ENCODE data around the gene MT4.

Gene MT4

GRCh38 chr16:56558024-56558747 is 6.7 kb upstream of the MT4 start:
- Histone ChIP-seq H3K4me3 (ENCODE audit: low read depth in 1 of 2, low read length in 2 of 2) (no peak overlapping the region), H3K27ac (ENCODE audit: low read depth, low read length) (no peak overlapping the region), H3K36me3 (ENCODE audit: control insufficient read depth in 1 of 2, insufficient read depth in 2 of 2, low read length in 2 of 2) (no peaks in the 10 kb centered on the region), H3K9me3 (ENCODE audit: control insufficient read depth in 1 of 2, low read length in 2 of 2) (no peaks in the 10 kb centered on the region), H3K4me1 (ENCODE audit: control insufficient read depth in 1 of 2, insufficient read depth in 2 of 2, low read length in 2 of 2) (no peaks in the 10 kb centered on the region), H3K9ac (ENCODE audit: low read depth in 1 of 2, low read length in 2 of 2) (no peak overlapping the region), H3K27me3 (ENCODE audit: control insufficient read depth in 1 of 2, insufficient read depth in 2 of 2, low read length in 2 of 2) (no peaks in the 10 kb centered on the region)

- Histone ChIP-seq H3K4me1 (ENCODE audit: control insufficient read depth in 1 of 2, insufficient read depth in 2 of 2, low read length in 2 of 2) (no peaks in the 10 kb centered on the region), H3K4me3 (ENCODE audit: low read depth in 1 of 2, low read length in 2 of 2) (no peak overlapping the region), H3K9me3 (ENCODE audit: control insufficient read depth in 1 of 2, low read length in 2 of 2) (no peaks in the 10 kb centered on the region), H3K27ac (ENCODE audit: low read depth, low read length) (no peak overlapping the region), H3K27me3 (ENCODE audit: control insufficient read depth in 1 of 2, insufficient read depth in 2 of 2, low read length in 2 of 2) (no peaks in the 10 kb centered on the region), H3K9ac (ENCODE audit: low read depth in 1 of 2, low read length in 2 of 2) (no peak overlapping the region), H3K36me3 (ENCODE audit: control insufficient read depth in 1 of 2, insufficient read depth in 2 of 2, low read length in 2 of 2) (no peaks in the 10 kb centered on the region)
Measured at GRCh38 chr16:56559109-56559508, 5.8 kb upstream of the MT4 start.

GRCh38 chr16:56560447-56560846 is 4.4 kb upstream of the MT4 start:
- Histone ChIP-seq H3K9me3 (ENCODE audit: control insufficient read depth in 1 of 2, low read length in 2 of 2) (no peaks in the 10 kb centered on the region), H3K9ac (ENCODE audit: low read depth in 1 of 2, low read length in 2 of 2) (no peak overlapping the region), H3K36me3 (ENCODE audit: control insufficient read depth in 1 of 2, insufficient read depth in 2 of 2, low read length in 2 of 2) (no peaks in the 10 kb centered on the region), H3K4me3 (ENCODE audit: low read depth in 1 of 2, low read length in 2 of 2) (no peak overlapping the region), H3K4me1 (ENCODE audit: control insufficient read depth in 1 of 2, insufficient read depth in 2 of 2, low read length in 2 of 2) (no peaks in the 10 kb centered on the region), H3K27me3 (ENCODE audit: control insufficient read depth in 1 of 2, insufficient read depth in 2 of 2, low read length in 2 of 2) (no peaks in the 10 kb centered on the region), H3K27ac (ENCODE audit: low read depth, low read length) (no peak overlapping the region)

GRCh38 chr16:56561126-56561525 is 3.7 kb upstream of the MT4 start:
- Histone ChIP-seq H3K27ac (ENCODE audit: low read depth, low read length) (no peak overlapping the region), H3K9me3 (ENCODE audit: control insufficient read depth in 1 of 2, low read length in 2 of 2) (no peaks in the 10 kb centered on the region), H3K9ac (ENCODE audit: low read depth in 1 of 2, low read length in 2 of 2) (no peak overlapping the region), H3K27me3 (ENCODE audit: control insufficient read depth in 1 of 2, insufficient read depth in 2 of 2, low read length in 2 of 2) (no peaks in the 10 kb centered on the region), H3K36me3 (ENCODE audit: control insufficient read depth in 1 of 2, insufficient read depth in 2 of 2, low read length in 2 of 2) (no peaks in the 10 kb centered on the region), H3K4me1 (ENCODE audit: control insufficient read depth in 1 of 2, insufficient read depth in 2 of 2, low read length in 2 of 2) (no peaks in the 10 kb centered on the region), H3K4me3 (ENCODE audit: low read depth in 1 of 2, low read length in 2 of 2) (no peak overlapping the region)

GRCh38 chr16:56569971-56570370 is 5.1 kb downstream of the MT4 start:
- no peaks in the 10 kb centered on the region for H3K36me3 ChIP-seq (ENCODE audit: control insufficient read depth in 1 of 2, insufficient read depth in 2 of 2, low read length in 2 of 2)
- no peaks in the 10 kb centered on the region for H3K4me1 ChIP-seq (ENCODE audit: control insufficient read depth in 1 of 2, insufficient read depth in 2 of 2, low read length in 2 of 2)
- H3K27me3 ChIP-seq (ENCODE audit: control insufficient read depth in 1 of 2, insufficient read depth in 2 of 2, low read length in 2 of 2) = no peaks in the 10 kb centered on the region
- no peak overlapping the region for H3K9ac ChIP-seq (ENCODE audit: low read depth in 1 of 2, low read length in 2 of 2)
- H3K9me3 ChIP-seq (ENCODE audit: control insufficient read depth in 1 of 2, low read length in 2 of 2) = peaks cover 0 to 4% of the 10 kb centered on the region in 2 donors
- no peak overlapping the region for H3K4me3 ChIP-seq (ENCODE audit: low read depth in 1 of 2, low read length in 2 of 2)
- H3K27ac ChIP-seq (ENCODE audit: low read depth, low read length) = no peak overlapping the region

- Histone ChIP-seq H3K27me3 (ENCODE audit: control insufficient read depth in 1 of 2, insufficient read depth in 2 of 2, low read length in 2 of 2) (no peaks in the 10 kb centered on the region), H3K9me3 (ENCODE audit: control insufficient read depth in 1 of 2, low read length in 2 of 2) (peaks cover 0 to 4% of the 10 kb centered on the region in 2 donors), H3K36me3 (ENCODE audit: control insufficient read depth in 1 of 2, insufficient read depth in 2 of 2, low read length in 2 of 2) (no peaks in the 10 kb centered on the region), H3K4me3 (ENCODE audit: low read depth in 1 of 2, low read length in 2 of 2) (no peak overlapping the region), H3K27ac (ENCODE audit: low read depth, low read length) (no peak overlapping the region), H3K9ac (ENCODE audit: low read depth in 1 of 2, low read length in 2 of 2) (no peak overlapping the region), H3K4me1 (ENCODE audit: control insufficient read depth in 1 of 2, insufficient read depth in 2 of 2, low read length in 2 of 2) (no peaks in the 10 kb centered on the region)
Measured at GRCh38 chr16:56571525-56571924, 6.7 kb downstream of the MT4 start.

GRCh38 chr16:56574625-56575024 is 9.8 kb downstream of the MT4 start:
- no peak overlapping the region for H3K4me3 ChIP-seq (ENCODE audit: low read depth in 1 of 2, low read length in 2 of 2)
- H3K4me1 ChIP-seq (ENCODE audit: control insufficient read depth in 1 of 2, insufficient read depth in 2 of 2, low read length in 2 of 2) = peaks cover 0 to 3% of the 10 kb centered on the region in 2 donors
- no peak overlapping the region for H3K9ac ChIP-seq (ENCODE audit: low read depth in 1 of 2, low read length in 2 of 2)
- no peak overlapping the region for H3K27ac ChIP-seq (ENCODE audit: low read depth, low read length)
- H3K27me3 ChIP-seq (ENCODE audit: control insufficient read depth in 1 of 2, insufficient read depth in 2 of 2, low read length in 2 of 2) = no peaks in the 10 kb centered on the region
- H3K9me3 ChIP-seq (ENCODE audit: control insufficient read depth in 1 of 2, low read length in 2 of 2) = peaks cover 0 to 4% of the 10 kb centered on the region in 2 donors
- H3K36me3 ChIP-seq (ENCODE audit: control insufficient read depth in 1 of 2, insufficient read depth in 2 of 2, low read length in 2 of 2) = no peaks in the 10 kb centered on the region

- no peak overlapping the region for H3K27ac ChIP-seq (ENCODE audit: low read depth, low read length)
- no peaks in the 10 kb centered on the region for H3K36me3 ChIP-seq (ENCODE audit: control insufficient read depth in 1 of 2, insufficient read depth in 2 of 2, low read length in 2 of 2)
- H3K9ac ChIP-seq (ENCODE audit: low read depth in 1 of 2, low read length in 2 of 2) = no peak overlapping the region
- H3K27me3 ChIP-seq (ENCODE audit: control insufficient read depth in 1 of 2, insufficient read depth in 2 of 2, low read length in 2 of 2) = no peaks in the 10 kb centered on the region
- H3K9me3 ChIP-seq (ENCODE audit: control insufficient read depth in 1 of 2, low read length in 2 of 2) = peaks cover 0 to 4% of the 10 kb centered on the region in 2 donors
- peaks cover 0 to 3% of the 10 kb centered on the region in 2 donors for H3K4me1 ChIP-seq (ENCODE audit: control insufficient read depth in 1 of 2, insufficient read depth in 2 of 2, low read length in 2 of 2)
- no peak overlapping the region for H3K4me3 ChIP-seq (ENCODE audit: low read depth in 1 of 2, low read length in 2 of 2)
Measured at GRCh38 chr16:56576585-56577299, 11.9 kb downstream of the MT4 start.

GRCh38 chr16:56577300-56577625 is 12.4 kb downstream of the MT4 start:
- peaks cover 0 to 3% of the 10 kb centered on the region in 2 donors for H3K4me1 ChIP-seq (ENCODE audit: control insufficient read depth in 1 of 2, insufficient read depth in 2 of 2, low read length in 2 of 2)
- no peaks in the 10 kb centered on the region for H3K27me3 ChIP-seq (ENCODE audit: control insufficient read depth in 1 of 2, insufficient read depth in 2 of 2, low read length in 2 of 2)
- H3K27ac ChIP-seq (ENCODE audit: low read depth, low read length) = no peak overlapping the region
- peaks cover 0 to 4% of the 10 kb centered on the region in 2 donors for H3K9me3 ChIP-seq (ENCODE audit: control insufficient read depth in 1 of 2, low read length in 2 of 2)
- no peak overlapping the region for H3K9ac ChIP-seq (ENCODE audit: low read depth in 1 of 2, low read length in 2 of 2)
- no peak overlapping the region for H3K4me3 ChIP-seq (ENCODE audit: low read depth in 1 of 2, low read length in 2 of 2)
- no peaks in the 10 kb centered on the region for H3K36me3 ChIP-seq (ENCODE audit: control insufficient read depth in 1 of 2, insufficient read depth in 2 of 2, low read length in 2 of 2)

GRCh38 chr16:56580391-56581048 is 15.6 kb downstream of the MT4 start:
- Histone ChIP-seq H3K4me1 (ENCODE audit: control insufficient read depth in 1 of 2, insufficient read depth in 2 of 2, low read length in 2 of 2) (peaks cover 0 to 3% of the 10 kb centered on the region in 2 donors), H3K27ac (ENCODE audit: low read depth, low read length) (no peak overlapping the region), H3K4me3 (ENCODE audit: low read depth in 1 of 2, low read length in 2 of 2) (no peak overlapping the region), H3K9me3 (ENCODE audit: control insufficient read depth in 1 of 2, low read length in 2 of 2) (no peaks in the 10 kb centered on the region), H3K9ac (ENCODE audit: low read depth in 1 of 2, low read length in 2 of 2) (no peak overlapping the region), H3K36me3 (ENCODE audit: control insufficient read depth in 1 of 2, insufficient read depth in 2 of 2, low read length in 2 of 2) (no peaks in the 10 kb centered on the region), H3K27me3 (ENCODE audit: control insufficient read depth in 1 of 2, insufficient read depth in 2 of 2, low read length in 2 of 2) (no peaks in the 10 kb centered on the region)

All from duodenal mucosa (tissue), 2 donors.